HG03066 (cell line): Measurements from ENCODE around the gene ALKAL2.

Experiments used
- ATAC-seq: cut with Tn5 transposase; IDR thresholded peaks from one replicate; pipeline ENCODE4 v1.9.1; 2021; ENCODE audit warnings: low read depth; ENCODE audit not compliant: unreplicated experiment

ALKAL2 gene

GRCh38 chr2:295090-295489 lies 7.2 kb upstream of the ALKAL2 start:
- no peak for ATAC-seq

DNA sequence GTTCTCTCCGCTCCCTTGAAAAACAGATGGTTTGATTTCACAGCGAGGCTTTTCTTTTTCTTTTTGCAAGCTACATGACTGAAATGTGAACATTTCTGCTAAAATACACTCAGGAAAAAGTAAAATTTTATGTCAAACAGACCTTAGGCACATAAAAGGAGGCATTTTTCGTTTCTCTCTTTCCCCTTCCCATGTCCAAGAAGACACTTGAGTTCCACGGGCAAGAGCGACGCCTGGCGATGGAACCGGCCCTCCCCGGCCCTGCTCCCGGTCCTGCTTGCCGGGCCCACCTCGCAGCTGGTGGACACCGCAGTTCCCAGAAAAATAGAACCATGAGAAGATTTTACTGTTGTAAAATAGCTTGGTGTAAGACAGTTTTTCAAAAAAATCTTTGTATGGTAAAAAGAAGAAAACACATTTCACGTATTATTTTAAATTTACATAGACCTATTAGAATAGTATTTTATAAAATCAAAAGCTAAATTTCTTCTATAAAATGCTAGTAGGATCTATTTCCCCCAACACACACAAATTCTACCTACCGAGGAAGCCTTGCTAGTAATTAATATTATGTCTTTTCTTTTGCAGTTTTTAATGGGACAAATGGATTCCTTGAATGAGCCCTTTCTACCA lies 2.3 kb upstream of the ALKAL2 start:
- no peak for ATAC-seq

GRCh38 chr2:289362-290089 lies 1.6 kb upstream of the ALKAL2 start:
- ATAC-seq, result no peak

- no peak for ATAC-seq
Observed at GRCh38 chr2:288758-289361, 969 bp upstream of the ALKAL2 start.

- no peak for ATAC-seq
Observed at GRCh38 chr2:287471-287885, 413 bp downstream of the ALKAL2 start.

GRCh38 chr2:286774-287392 lies 1.0 kb downstream of the ALKAL2 start:
- no peak for ATAC-seq

DNA sequence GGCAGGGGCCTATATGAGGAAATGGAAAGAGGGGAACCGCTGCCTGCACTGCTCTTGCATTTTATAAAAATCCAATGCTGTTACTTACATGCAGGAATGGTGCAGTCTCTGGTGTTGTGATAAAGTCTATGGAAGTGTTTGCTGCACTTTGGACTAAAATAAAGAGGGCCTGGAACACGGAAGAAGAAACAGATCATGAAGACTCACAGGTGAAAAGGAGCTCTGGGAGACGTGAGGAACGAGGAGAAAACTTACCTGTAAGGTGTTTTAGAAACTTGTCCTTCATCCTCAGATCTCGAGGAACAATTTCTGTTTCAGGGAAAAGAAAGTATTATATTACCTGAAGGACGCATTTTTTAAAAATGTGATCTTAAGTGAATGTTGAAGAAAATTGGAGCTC lies 1.9 kb downstream of the ALKAL2 start:
- no peak for ATAC-seq

- no peak for ATAC-seq
Observed at GRCh38 chr2:285531-285930, 2.4 kb downstream of the ALKAL2 start.

- ATAC-seq, result no peak
Observed at GRCh38 chr2:284896-285492, 2.9 kb downstream of the ALKAL2 start.

DNA sequence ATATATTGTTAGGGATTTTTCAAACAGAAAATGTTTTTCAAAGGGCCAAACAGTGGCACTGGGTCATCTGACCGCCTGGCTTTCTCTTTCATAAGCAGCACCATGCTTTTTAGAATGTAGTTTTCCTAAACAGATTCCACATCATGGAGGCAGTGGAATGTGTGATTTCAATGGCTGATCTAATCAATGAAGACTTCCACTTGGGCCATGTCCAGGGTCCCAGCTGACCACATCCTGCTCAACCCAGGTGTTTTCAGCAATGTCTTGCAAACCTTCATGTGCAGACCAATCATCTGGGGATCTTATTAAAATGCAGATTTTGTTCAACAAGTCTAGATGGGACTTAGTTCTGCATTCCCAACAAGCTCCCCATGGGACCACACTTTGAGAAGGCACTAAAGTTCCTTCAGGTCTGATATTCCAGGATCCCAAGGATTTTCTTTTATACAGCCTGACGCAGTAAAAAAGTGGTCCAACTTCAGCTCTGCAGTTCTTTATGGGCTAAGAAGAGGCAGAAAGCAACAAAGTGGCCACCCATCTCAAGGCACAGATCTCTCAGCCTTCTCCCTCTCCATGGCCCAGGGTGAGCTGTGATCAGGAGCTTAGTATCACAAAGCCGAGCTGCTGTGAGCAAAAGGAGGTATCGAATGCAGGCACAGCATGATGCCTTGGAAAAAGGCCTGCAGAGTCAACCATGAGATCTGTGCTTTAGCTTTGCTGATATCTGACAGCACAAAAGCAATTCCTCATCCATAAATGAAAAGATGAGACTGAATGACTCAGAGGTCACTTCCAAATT lies 3.7 kb downstream of the ALKAL2 start:
- ATAC-seq, result no peak

DNA sequence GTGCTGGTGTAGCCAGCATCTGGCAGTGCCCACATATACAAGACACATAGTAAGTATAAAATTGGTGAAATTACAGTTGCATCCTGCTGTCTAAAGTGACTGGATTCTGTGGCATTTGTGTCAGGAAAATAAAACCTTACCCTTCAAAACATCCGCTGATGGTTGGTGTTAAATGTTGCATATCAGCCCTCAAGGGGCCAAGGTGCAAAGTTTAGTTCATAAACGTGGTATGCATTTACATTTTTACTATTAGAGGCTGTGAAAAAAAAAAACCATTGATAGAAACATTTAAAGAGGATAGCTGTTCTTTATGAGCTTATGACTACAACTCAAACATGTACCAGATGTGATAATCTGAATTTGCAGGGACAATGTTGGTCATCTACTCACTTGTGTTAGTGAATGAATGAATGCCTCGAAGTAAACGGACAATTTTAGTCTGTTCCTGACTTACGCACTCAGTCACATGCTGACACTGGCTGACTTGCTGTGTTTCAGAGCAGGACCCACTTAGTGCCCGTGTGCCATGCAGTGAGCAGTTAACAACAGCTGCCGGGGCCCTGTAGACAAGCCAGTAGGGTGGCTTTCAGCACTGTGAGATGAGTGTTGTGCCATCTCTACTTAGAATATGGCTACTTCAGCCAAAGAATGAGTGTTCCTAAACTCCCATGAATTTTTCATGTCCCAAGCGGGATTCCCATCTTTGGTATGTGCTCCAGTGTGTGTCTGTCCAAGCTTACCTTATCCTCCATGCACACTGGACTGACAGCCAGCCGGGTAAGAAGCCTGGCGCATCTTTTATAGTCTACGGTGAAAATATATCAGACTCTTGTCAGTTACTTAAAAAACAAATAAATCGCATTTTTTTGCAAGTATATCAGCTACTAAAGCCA lies 5.3 kb downstream of the ALKAL2 start:
- no peak for ATAC-seq

GRCh38 chr2:281381-281780 lies 6.5 kb downstream of the ALKAL2 start:
- ATAC-seq, result no peak

- ATAC-seq, result no peak
Observed at GRCh38 chr2:280650-281110, 7.2 kb downstream of the ALKAL2 start.

- no peak for ATAC-seq
Observed at GRCh38 chr2:279956-280649, 7.8 kb downstream of the ALKAL2 start.

DNA sequence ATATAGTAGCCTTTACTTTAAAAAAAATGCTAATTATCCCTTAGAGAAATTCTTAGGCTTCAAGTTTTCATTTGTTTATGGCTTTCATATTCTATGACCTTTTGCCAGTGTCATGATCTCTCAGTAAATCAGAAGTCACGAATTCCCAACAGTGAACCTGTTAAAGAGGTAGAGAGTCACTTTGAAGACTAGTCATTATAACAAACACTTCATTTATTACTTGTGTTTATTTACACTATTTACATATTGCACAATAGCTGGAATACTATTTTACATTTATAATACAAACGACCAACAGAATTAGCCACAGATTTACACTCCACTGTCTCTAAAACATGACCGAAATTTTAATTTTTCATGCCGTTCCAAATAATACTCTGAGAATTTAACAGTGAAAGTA lies 8.5 kb downstream of the ALKAL2 start:
- no peak for ATAC-seq

DNA sequence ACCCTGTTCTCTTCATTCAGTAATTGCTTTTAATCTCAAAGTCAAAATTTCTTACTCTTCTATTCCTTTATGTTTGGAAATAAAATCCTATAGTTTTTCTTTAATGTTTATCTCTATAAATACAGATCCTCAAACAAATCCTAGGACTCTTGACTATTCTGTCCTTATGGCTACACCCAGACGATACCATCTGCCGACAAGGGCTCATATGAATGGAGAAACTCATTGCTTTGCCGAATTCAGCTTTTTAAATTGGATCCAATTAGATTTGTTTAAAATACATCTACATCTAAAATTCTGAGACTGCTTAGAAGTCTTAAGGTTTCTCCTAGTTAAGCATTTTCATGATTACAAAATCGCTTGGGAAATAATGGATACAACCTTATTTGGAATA lies 9.0 kb downstream of the ALKAL2 start:
- no peak for ATAC-seq

GRCh38 chr2:278312-278926 lies 9.5 kb downstream of the ALKAL2 start:
- no peak for ATAC-seq

DNA sequence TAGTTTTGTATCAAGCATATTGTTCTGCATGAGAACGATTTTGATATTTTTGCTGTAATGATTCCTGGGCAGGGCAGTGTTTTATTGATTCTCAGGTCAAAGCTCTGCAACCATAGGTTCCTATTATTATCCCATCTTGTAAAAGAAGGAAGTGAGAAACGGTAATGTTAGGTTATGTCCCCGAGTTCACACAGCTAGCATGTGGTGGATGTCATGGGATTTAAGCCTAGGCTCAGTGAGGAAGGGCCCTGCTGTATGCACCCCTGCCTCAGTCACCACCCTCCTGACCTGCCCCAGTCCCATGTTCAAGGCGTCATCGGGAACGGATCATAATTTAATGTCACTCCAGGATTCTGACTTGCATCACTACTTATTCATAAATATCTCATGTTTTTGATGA lies 12.4 kb downstream of the ALKAL2 start:
- peak; percentile 98 for ATAC-seq
